Cerebellar nuclear complex (tissue), 1 donor: ENCODE results near the gene FLOT2.
"Not testable (repeated sequence)": the region's sequence is repeated elsewhere in the genome, so short reads cannot be mapped to it uniquely, and the experiment has no call there.

ENCODE experiments used
- DNase-seq, 2 experiments: peaks; one replicate each; lab custom pipeline; 2025; lab: John Stamatoyannopoulos, UW

FLOT2 gene

GRCh38 chr17:28896884-28897768 is at the start of gene FLOT2:
TSS of gene FLOT2 (minus strand) at chr17:28897733. CDS start at chr17:28897574, 159 bp downstream.
- DNase-seq = no peak

DNA sequence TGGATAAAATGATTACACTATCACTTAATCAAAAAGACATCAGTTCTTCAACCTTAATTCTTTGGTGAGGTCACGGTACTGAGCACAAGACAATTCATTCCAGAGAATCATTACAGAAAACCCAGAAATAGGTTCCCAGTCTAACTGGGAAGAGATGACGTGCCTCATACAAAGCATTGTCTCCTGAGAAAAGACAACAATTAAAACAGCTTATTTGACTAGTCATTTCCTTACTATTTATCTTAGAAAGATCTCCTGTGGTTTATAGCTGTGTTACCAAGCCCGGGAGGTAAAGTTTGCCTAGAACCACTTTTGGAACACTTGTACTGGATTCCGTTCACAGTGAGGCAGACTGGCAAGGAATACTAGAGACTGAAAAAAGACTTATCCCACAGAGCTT is 48.7 kb upstream of the FLOT2 start:
- DNase-seq = no peak

GRCh38 chr17:28944862-28945741 is 47.6 kb upstream of the FLOT2 start:
- DNase-seq = peak in 1 of 2 experiments; percentile 28

DNA sequence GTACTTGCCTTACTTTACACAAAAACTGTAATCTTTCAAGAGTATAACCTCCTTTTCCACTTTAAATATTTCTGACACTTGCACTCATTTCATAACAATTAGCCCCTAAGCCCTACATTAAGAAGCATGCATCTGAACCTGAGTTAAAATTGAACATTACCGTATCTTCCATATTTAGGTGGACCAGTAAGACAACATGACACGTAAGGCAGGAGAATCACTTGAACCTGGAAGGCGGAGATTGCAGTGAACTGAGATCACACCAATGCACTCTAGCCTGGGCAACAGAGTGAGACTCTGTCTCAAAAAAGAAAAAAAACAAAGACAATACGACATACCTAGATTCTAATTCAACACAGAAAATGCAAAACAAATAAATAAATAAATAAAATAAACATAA is 46.8 kb upstream of the FLOT2 start:
- DNase-seq = no peak

GRCh38 chr17:28942925-28943324 is 45.4 kb upstream of the FLOT2 start:
- no peak for DNase-seq

GRCh38 chr17:28941251-28941650 is 43.7 kb upstream of the FLOT2 start:
- DNase-seq = no peak

DNA sequence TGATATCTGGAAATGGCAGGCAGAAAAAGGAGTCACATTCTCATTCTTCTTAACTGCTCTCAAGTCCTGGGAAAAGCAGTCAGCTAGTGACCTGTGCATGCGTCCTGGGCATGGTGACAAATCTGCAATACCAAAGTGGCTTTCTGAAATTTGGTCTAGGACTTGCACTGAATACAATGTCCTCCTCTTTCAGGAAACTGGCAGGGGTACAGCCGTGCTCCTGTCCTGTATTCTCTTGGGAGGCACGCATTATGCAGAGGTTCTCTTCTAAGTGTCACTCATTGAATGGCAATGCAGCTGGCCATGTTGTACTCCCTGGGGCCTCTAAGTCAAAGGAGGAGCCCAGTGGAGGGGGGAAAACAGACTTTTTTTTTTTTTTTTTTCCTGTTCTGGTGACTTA is 43.1 kb upstream of the FLOT2 start:
- no peak for DNase-seq

- no peak for DNase-seq
These were observed 42.6 kb upstream of the FLOT2 start for GRCh38 chr17:28940142-28940541.

GRCh38 chr17:28938552-28938951 is 41.0 kb upstream of the FLOT2 start:
- no peak for DNase-seq

DNA sequence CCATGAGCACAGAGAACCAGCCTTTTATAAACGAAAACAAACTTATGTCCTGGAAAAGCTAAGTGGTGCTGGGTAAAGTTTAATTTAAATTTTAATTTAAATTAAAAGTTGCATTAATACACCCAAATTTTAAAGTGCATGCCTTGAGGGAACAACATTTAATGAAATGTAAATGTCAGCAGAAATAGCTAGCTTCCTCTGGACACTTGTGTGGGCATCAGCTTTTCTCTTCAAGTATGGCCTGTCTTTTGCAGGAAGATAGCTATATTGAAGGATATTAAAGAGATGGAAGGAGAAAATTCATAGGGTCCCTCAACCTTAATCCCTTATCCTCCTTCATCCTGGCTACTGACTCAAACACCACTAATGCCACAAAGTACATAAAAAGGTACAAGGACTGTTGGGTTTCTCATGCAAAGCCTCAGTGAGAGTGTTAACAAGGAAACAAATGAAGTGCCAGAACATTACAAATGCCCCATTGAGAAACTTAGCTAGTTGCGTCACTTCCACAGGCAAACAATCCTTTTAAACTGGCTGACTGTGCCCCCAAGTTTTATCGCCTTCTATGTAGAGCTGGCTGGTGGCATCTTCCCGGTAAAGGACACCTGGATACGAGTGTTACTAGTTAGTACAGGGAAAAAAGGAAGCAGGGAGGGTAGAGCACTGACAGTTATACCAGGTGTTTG is 39.7 kb upstream of the FLOT2 start:
- DNase-seq = no peak

DNA sequence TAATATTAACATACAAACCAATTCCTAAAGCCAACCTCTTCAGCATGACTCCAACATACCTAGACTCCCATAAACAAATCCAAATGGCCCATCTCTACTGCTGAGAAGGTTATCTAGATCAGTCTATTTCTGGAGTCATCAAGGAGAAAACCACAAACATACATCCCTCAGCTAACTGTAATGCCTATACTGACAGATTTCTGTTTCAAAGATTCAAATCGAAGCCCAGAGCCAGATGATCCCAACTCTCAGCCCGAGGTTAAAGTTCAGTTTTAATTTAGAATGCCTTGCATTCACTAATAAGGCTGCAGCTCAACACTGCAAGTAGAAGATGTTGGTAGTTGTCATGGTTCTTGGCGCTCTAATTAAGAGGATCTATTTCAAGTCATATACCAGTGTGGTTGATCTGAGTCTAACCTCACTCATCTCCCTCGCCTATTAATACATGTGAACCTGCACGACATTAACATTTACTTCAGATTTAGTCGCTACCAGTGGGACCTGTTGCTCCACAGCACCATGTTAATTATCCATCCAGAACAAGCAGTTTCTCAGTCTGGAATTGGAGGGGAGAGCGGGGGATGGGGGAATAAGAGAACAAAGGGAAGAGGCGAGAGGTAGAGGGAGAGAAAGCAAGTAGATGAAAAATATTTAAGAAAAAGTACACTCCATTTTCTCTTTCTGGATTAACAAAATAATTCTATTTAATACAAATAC is 38.4 kb upstream of the FLOT2 start:
- DNase-seq = no peak

DNA sequence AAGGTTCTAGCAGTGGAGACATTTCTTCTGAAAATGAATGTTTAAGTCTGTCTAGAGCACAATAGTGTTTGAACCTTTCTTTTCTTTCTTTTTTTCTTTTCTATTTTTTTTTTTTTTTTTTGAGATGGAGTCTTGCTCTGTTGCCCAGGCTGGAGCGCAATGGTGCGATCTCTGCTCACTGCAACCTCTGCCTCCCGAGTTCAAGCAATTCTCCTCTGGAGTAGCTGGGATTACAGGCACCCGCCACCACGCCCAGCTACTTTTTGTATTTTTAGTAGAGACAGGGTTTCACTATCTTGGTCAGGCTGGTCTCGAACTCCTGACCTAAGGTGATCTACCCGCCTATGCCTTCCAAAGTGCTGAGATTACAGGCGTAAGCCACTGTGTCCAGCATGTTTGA is 37.0 kb upstream of the FLOT2 start:
- DNase-seq = not testable (repeated sequence)

GRCh38 chr17:28929787-28930186 is 32.3 kb upstream of the FLOT2 start:
- no peak for DNase-seq

- DNase-seq = no peak
These were observed 30.5 kb upstream of the FLOT2 start for GRCh38 chr17:28928061-28928460.

DNA sequence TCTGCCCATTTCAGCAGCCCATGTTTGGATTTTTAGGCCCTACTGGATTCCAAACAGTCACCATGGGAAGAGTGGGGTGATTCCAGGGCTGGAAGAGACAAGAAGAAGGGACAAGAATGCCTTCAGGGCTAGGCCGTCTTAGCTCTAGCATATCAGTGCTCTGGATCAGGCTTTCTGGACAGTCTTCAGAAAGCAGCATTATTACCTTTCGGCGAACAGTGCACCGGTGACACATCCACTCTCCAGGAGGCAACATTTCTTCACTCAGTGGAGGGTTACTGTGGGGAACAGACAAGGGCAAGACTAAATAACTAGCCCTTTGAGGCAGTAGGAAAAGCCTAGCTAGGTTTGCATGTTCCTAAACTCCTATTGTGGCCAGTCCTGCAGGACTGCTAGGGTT is 29.3 kb upstream of the FLOT2 start:
- no peak for DNase-seq

- no peak for DNase-seq
These were observed 28.8 kb upstream of the FLOT2 start for GRCh38 chr17:28926366-28926765.

DNA sequence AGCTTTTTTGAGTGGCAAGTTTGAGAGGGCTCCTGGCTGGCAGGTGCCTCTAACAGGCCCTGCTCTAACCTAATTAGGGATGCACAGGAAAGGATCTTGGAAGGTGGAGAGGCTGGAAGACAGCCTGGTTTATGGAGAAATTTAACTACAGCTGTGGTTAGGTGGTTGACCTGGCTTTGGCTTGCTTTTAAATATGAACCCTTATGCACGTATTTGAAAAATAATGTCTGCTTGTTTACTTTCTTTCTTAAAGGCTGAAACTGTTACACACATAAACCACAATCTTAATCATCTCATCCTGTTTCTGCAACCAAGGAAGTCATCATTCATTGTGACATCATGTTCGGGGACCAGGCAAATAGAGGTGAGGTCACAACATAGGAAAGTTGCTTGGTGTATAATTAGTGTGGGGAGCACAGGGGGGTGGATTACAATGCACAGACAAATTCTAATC is 28.4 kb upstream of the FLOT2 start:
- DNase-seq = no peak

DNA sequence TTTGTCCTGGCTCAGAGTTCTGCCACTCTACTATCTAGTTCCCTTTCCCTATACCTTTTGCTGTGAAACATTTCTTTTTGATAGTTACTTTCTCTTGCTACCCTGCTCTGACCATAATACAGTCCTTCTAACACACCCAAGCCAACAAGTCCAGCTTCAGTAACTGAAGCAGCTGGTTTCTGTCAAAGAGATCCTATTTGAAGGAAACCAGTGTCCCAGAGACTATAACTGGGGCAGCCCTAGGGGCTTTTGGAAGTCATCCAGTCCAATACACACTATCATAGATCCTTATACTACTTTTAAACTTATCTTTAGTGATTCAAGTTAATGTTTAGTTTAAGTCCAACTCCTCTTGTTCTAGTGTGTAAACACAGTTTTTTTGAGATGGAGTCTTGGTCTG is 22.7 kb upstream of the FLOT2 start:
- DNase-seq = no peak

DNA sequence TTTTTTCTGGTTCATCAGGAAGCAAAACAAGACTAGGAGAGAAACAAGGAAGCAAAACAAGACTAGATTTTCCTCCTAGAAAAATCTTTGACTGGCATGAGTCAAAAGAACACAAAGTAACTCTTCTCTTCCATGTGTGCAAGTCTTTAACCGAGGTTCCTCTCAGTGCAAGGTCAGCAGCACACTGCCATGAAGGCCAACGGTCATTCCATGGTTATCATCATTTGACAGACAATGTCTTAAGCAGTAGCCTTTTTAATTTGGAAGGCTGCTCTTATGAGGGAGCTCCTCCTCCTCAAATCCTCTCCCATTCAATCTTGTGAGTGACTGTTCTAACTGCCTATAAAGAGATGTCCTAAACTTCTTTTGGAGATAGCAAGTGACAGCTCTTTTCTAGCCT is 20.8 kb upstream of the FLOT2 start:
- no peak for DNase-seq

DNA sequence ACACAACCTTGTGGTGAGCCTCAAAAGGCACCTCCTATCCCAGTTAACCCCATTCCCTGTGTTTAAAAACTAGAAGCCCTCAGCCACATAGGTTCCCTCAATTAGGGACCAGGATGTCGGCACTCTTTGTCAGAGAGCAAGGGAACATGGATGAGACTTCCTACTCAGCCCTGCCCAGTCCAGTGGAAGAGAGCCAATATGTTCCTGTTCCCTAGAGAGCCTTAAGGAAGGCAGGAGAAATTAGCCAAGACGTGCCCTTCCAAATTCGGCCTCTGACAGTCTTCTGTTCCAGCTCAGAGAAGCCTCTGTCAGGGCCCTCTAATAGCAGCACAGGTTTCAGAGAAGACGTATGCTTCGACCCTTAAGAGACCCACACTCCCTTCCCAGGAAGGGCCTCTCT is 19.9 kb upstream of the FLOT2 start:
- no peak for DNase-seq

DNA sequence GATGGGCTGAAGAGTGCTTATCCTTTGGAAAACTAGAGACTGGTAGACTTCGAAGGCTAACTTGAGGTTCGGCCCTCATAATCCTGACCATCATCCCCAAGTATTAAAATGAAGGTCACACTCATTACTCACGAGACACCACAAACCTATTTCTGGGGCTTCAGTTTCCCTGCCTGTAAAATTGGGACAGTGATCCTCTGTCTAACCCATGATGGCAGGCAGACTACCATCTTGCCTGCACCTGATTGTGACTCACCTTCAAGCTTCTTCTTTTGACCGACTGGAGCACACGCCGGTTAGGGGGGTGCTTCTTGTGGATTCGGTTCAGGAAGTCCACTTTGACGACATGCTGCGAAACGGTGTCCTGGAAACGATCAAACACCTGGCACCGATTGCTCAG is 19.5 kb upstream of the FLOT2 start:
- no peak for DNase-seq
